ENCODE measurements around the gene PTPRH. TPM values are rescaled to one million over a fixed set of nuclear protein-coding genes. Genes with fewer than 3 reads are reported as not detected.

PTPRH gene
- total RNA-seq, 3 donors from 2014 or later (not counting 1 experiment from before 2014, with no cell fraction given) = 0.45 TPM; not detected in 2

GRCh38 chr19:55250262-55251036 is 41.1 kb upstream of the PTPRH start:
- Histone ChIP-seq H3K9me3 (ENCODE audit: control insufficient read depth, insufficient read depth, low read length) (no peaks in the 10 kb centered on the region), H3K27ac (ENCODE audit: low read length) (peak overlapping the region; percentile 92), H3K27me3 (ENCODE audit: control insufficient read depth, insufficient read depth, low read length) (no peaks in the 10 kb centered on the region), H3K4me3 (ENCODE audit: low read length) (no peak overlapping the region), H3K4me1 (ENCODE audit: control insufficient read depth, insufficient read depth, low read length) (peaks cover 88% of the 10 kb centered on the region), H3K36me3 (ENCODE audit: control insufficient read depth, insufficient read depth, low read length) (peaks cover 18% of the 10 kb centered on the region)
- Mint-ChIP-seq H3K27me3 (ENCODE audit: low read depth in 2 of 2) (no peaks in the 10 kb centered on the region), H3K9me3 (no peaks in the 10 kb centered on the region), H3K4me1 (peaks cover 55 to 68% of the 10 kb centered on the region in 2 donors), H3K4me3 (peak overlapping the region; percentile 86), H3K27ac (peak overlapping the region; percentile 93 to 98), H3K36me3 (no peaks in the 10 kb centered on the region)
- no peak for DNase-seq
- no peak for TF ChIP-seq CTCF (IDR thresholded peaks at IDR 0.05)
- intact Hi-C loops (cut with micrococcal nuclease) = loop anchor here (10.0 kb wide), 1 partner anchor 336 kb away; no protein-coding TSS in a partner anchor
- no peak for ATAC-seq
- 90% methylated on average over 18 of the region's 18 CpGs for WGBS (ENCODE audit: insufficient coverage)

- no peaks in the 10 kb centered on the region for H3K36me3 Mint-ChIP-seq
- H3K4me1 ChIP-seq (ENCODE audit: control insufficient read depth, insufficient read depth, low read length) = peaks cover 82% of the 10 kb centered on the region
- no peak for DNase-seq
- no peak overlapping the region for H3K27ac ChIP-seq (ENCODE audit: low read length)
- intact Hi-C loops (cut with micrococcal nuclease) = loop anchor here (10.0 kb wide), 1 partner anchor 335 kb away; no protein-coding TSS in a partner anchor
- H3K4me3 ChIP-seq (ENCODE audit: low read length) = no peak overlapping the region
- peak overlapping the region in 1 of 2 donors; percentile 98 for H3K27ac Mint-ChIP-seq
- 94% methylated on average over 11 of the region's 11 CpGs for WGBS (ENCODE audit: insufficient coverage)
- no peaks in the 10 kb centered on the region for H3K9me3 ChIP-seq (ENCODE audit: control insufficient read depth, insufficient read depth, low read length)
- H3K27me3 ChIP-seq (ENCODE audit: control insufficient read depth, insufficient read depth, low read length) = no peaks in the 10 kb centered on the region
- H3K4me1 Mint-ChIP-seq = peaks cover 49 to 62% of the 10 kb centered on the region in 2 donors
- no peak overlapping the region for H3K4me3 Mint-ChIP-seq
- no peak for ATAC-seq
- H3K36me3 ChIP-seq (ENCODE audit: control insufficient read depth, insufficient read depth, low read length) = peaks cover 24% of the 10 kb centered on the region
- H3K27me3 Mint-ChIP-seq (ENCODE audit: low read depth in 2 of 2) = no peaks in the 10 kb centered on the region
- H3K9me3 Mint-ChIP-seq = no peaks in the 10 kb centered on the region
- no peak for TF ChIP-seq CTCF (IDR thresholded peaks at IDR 0.05)
Measured at GRCh38 chr19:55249841-55250240, 40.5 kb upstream of the PTPRH start.

GRCh38 chr19:55248704-55249103 is 39.4 kb upstream of the PTPRH start:
- ATAC-seq = no peak
- WGBS (ENCODE audit: insufficient coverage) = 91% methylated on average over 8 of the region's 9 CpGs
- peaks cover 35% of the 10 kb centered on the region for H3K36me3 ChIP-seq (ENCODE audit: control insufficient read depth, insufficient read depth, low read length)
- Mint-ChIP-seq H3K4me1 (peaks cover 38 to 51% of the 10 kb centered on the region in 2 donors), H3K36me3 (no peaks in the 10 kb centered on the region), H3K4me3 (peak overlapping the region; percentile 13), H3K9me3 (no peaks in the 10 kb centered on the region), H3K27ac (peak overlapping the region; percentile 67 to 69), H3K27me3 (ENCODE audit: low read depth in 2 of 2) (no peaks in the 10 kb centered on the region)
- no peak overlapping the region for H3K4me3 ChIP-seq (ENCODE audit: low read length)
- peaks cover 70% of the 10 kb centered on the region for H3K4me1 ChIP-seq (ENCODE audit: control insufficient read depth, insufficient read depth, low read length)
- DNase-seq = no peak
- no peaks in the 10 kb centered on the region for H3K27me3 ChIP-seq (ENCODE audit: control insufficient read depth, insufficient read depth, low read length)
- H3K9me3 ChIP-seq (ENCODE audit: control insufficient read depth, insufficient read depth, low read length) = no peaks in the 10 kb centered on the region
- no peak for TF ChIP-seq CTCF (IDR thresholded peaks at IDR 0.05)
- H3K27ac ChIP-seq (ENCODE audit: low read length) = no peak overlapping the region
- intact Hi-C loops (cut with micrococcal nuclease) = no loop called here
